Effector memory CD4-positive, alpha-beta T cell (primary cell): ENCODE data around the gene HNRNPC.
"Not testable (repeated sequence)": the region's sequence is repeated elsewhere in the genome, so short reads cannot be mapped to it uniquely, and the experiment has no call there.

Experiments
- DNase-seq, 3 donors: peaks; one replicate each; pipeline ENCODE4 v3.0.0-alpha.2; 2020
- H3K27ac ChIP-seq: 2 replicates; pipeline ENCODE4 v1.7.0; 2013; ENCODE audit warnings: mild to moderate bottlenecking, low read length, moderate library complexity; ENCODE audit not compliant: insufficient read depth, poor library complexity, severe bottlenecking
- H3K27me3 ChIP-seq: replicated peaks from 2 replicates; pipeline ENCODE4 v1.7.0; 2013; ENCODE audit warnings: mild to moderate bottlenecking, low read length; ENCODE audit not compliant: insufficient read depth, control insufficient read depth, poor library complexity, severe bottlenecking
- H3K36me3 ChIP-seq: 2 replicates; pipeline ENCODE4 v1.7.0; 2013; ENCODE audit warnings: mild to moderate bottlenecking, low read length, moderate library complexity; ENCODE audit not compliant: control insufficient read depth, insufficient read depth
- H3K4me1 ChIP-seq: 2 replicates; pipeline ENCODE4 v1.7.0; 2013; ENCODE audit warnings: low read length, mild to moderate bottlenecking; ENCODE audit not compliant: control insufficient read depth, insufficient read depth, poor library complexity, severe bottlenecking
- H3K4me3 ChIP-seq: 2 replicates; pipeline ENCODE4 v1.7.0; 2013; ENCODE audit warnings: low read length, low read depth, mild to moderate bottlenecking; ENCODE audit not compliant: insufficient read depth, poor library complexity, severe bottlenecking
- H3K9me3 ChIP-seq: 2 replicates; pipeline ENCODE4 v1.7.0; 2013; ENCODE audit warnings: mild to moderate bottlenecking, low read length, moderate library complexity; ENCODE audit not compliant: control insufficient read depth

The HNRNPC gene

GRCh38 chr14:21215879-21216251, 53.4 kb downstream of the HNRNPC start:
- Histone ChIP-seq H3K27me3 (no peaks in the 10 kb centered on the region), H3K9me3 (no peaks in the 10 kb centered on the region), H3K4me3 (no peak overlapping the region), H3K27ac (peak overlapping the region; percentile 1), H3K36me3 (peaks cover 57% of the 10 kb centered on the region), H3K4me1 (peaks cover 30% of the 10 kb centered on the region)
- no peak for DNase-seq

- Histone ChIP-seq H3K4me3 (no peak overlapping the region), H3K36me3 (peaks cover 52% of the 10 kb centered on the region), H3K4me1 (peaks cover 24% of the 10 kb centered on the region), H3K27ac (no peak overlapping the region), H3K9me3 (no peaks in the 10 kb centered on the region), H3K27me3 (no peaks in the 10 kb centered on the region)
- no peak for DNase-seq
Measured at GRCh38 chr14:21215130-21215878, 53.9 kb downstream of the HNRNPC start.

DNA sequence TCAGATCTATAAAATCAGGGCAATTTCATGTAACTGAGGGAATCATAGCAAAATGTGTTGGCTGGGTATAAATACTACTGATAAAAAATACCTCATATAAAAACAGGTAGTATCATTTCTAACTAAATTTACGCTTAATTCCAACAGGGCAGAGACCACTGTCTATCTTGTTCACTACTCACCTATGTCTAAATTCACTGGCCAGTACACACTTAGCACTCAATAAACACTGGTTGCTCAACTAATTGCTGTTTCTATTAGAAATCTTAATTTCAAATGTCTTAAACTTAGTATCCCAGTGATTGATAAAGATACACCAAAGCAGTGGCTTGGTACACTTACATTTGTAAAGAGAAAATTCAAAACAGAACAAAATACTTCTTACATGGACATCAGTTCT, 55.6 kb downstream of the HNRNPC start:
- Histone ChIP-seq H3K4me1 (peaks cover 12% of the 10 kb centered on the region), H3K9me3 (no peaks in the 10 kb centered on the region), H3K4me3 (no peak overlapping the region), H3K36me3 (peaks cover 58% of the 10 kb centered on the region), H3K27me3 (no peaks in the 10 kb centered on the region), H3K27ac (no peak overlapping the region)
- no peak for DNase-seq

GRCh38 chr14:21212824-21213223, 56.4 kb downstream of the HNRNPC start:
- H3K27me3 ChIP-seq, H3K9me3 ChIP-seq, H3K4me3 ChIP-seq, H3K27ac ChIP-seq, DNase-seq: not testable (repeated sequence)
- Histone ChIP-seq H3K36me3 (peaks cover 61% of the 10 kb centered on the region), H3K4me1 (peaks cover 12% of the 10 kb centered on the region)

DNA sequence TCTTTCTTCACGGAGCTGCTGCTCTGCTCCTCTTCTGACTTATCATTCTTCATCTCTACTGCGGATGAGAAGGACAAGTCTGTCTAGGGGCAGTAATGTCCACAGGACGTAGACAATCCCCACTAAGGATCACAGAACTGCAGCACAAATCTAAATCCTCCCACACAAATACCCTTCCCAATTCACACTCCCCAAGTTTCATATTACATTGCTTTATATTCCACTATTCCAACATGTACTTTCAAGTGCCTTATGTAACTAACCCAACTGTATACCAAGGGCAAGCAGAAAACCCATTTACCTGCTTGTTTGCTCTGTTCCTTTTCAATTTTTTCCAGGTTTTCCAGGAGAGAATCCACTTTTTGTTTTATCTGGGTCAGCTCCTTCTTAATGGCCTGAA, 57.7 kb downstream of the HNRNPC start:
- H3K27me3 ChIP-seq, result no peaks in the 10 kb centered on the region
- H3K4me1 ChIP-seq, result peaks cover 12% of the 10 kb centered on the region
- no peak overlapping the region for H3K27ac ChIP-seq
- H3K36me3 ChIP-seq, result peaks cover 66% of the 10 kb centered on the region
- no peak overlapping the region for H3K4me3 ChIP-seq
- DNase-seq, result no peak
- H3K9me3 ChIP-seq, result no peaks in the 10 kb centered on the region

DNA sequence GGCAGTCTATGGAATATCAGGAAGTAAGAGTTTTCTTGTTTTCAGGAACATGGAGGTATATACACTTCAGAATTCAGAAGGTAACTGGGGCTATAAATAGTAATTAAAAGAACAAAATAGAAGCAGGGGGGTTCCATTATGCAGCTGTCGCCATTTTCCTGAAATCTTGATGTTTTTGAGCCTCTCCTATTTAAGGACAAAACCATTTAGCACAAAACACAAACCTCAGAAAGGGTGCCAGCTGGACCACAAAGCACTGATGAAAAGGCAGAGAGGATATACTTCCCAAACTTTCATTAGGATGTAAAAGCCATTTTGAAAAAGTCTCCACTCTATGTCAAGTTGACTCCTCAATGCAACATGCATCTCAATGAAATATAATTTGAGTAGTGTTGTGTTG, 59.2 kb downstream of the HNRNPC start:
- peaks cover 69% of the 10 kb centered on the region for H3K36me3 ChIP-seq
- H3K4me3 ChIP-seq, result no peak overlapping the region
- no peaks in the 10 kb centered on the region for H3K4me1 ChIP-seq
- H3K27ac ChIP-seq, result no peak overlapping the region
- no peaks in the 10 kb centered on the region for H3K9me3 ChIP-seq
- no peaks in the 10 kb centered on the region for H3K27me3 ChIP-seq
- no peak for DNase-seq

GRCh38 chr14:21209185-21209584, 60.1 kb downstream of the HNRNPC start:
- peaks cover 68% of the 10 kb centered on the region for H3K36me3 ChIP-seq
- H3K4me1 ChIP-seq, result no peaks in the 10 kb centered on the region
- no peaks in the 10 kb centered on the region for H3K27me3 ChIP-seq
- no peak for DNase-seq
- no peak overlapping the region for H3K27ac ChIP-seq
- no peaks in the 10 kb centered on the region for H3K9me3 ChIP-seq
- no peak overlapping the region for H3K4me3 ChIP-seq

GRCh38 chr14:21208554-21208953, 60.7 kb downstream of the HNRNPC start:
- Histone ChIP-seq H3K27me3 (no peaks in the 10 kb centered on the region), H3K4me3 (no peak overlapping the region), H3K4me1 (no peaks in the 10 kb centered on the region), H3K36me3 (peaks cover 62% of the 10 kb centered on the region), H3K27ac (no peak overlapping the region), H3K9me3 (no peaks in the 10 kb centered on the region)
- no peak for DNase-seq

GRCh38 chr14:21206753-21207684, 62.2 kb downstream of the HNRNPC start:
- Histone ChIP-seq H3K27ac (no peak overlapping the region), H3K27me3 (no peaks in the 10 kb centered on the region), H3K4me3 (no peak overlapping the region), H3K4me1 (no peaks in the 10 kb centered on the region), H3K9me3 (no peaks in the 10 kb centered on the region), H3K36me3 (peaks cover 47% of the 10 kb centered on the region)
- no peak for DNase-seq
